Neural cell (in vitro differentiated cells): ENCODE results near the gene JKAMP. TPM values are rescaled to one million over a fixed set of nuclear protein-coding genes. Genes with fewer than 3 reads are reported as not detected.
A peak's percentile ranks its signal among the peaks of the same experiment; 100 is the strongest.

Experiments used
- H2AFZ ChIP-seq: fragments of 200-600, 300-800 bp; sonication (generic), shearing (Covaris generic); 2 replicates; pipeline ENCODE4 v1.6.0; 2014; ENCODE audit warnings: low read depth, mild to moderate bottlenecking, antibody characterized with exemption, low read length, moderate library complexity
- H3F3A ChIP-seq: fragments of 200-600 bp; shearing (Covaris generic); 2 replicates; pipeline ENCODE4 v1.6.1; 2016; ENCODE audit warnings: mild to moderate bottlenecking, moderate library complexity, mixed read lengths, antibody characterized with exemption, low read length; ENCODE audit not compliant: insufficient read depth, poor library complexity, severe bottlenecking
- H3K27ac ChIP-seq: fragments of 200-600, 300-800 bp; sonication (generic), shearing (Covaris generic); 2 replicates; pipeline ENCODE4 v1.5.1; 2014; ENCODE audit warnings: mild to moderate bottlenecking, low read length, moderate library complexity
- H3K27me3 ChIP-seq: fragments of 300-800, 200-600 bp; sonication (generic), shearing (Covaris generic); 2 replicates; pipeline ENCODE4 v1.6.0; 2014; ENCODE audit warnings: mild to moderate bottlenecking, low read depth, low read length, moderate library complexity; ENCODE audit not compliant: insufficient read depth
- H3K36me3 ChIP-seq: fragments of 300-800, 200-600 bp; sonication (generic), shearing (Covaris generic); 2 replicates; pipeline ENCODE4 v1.5.1; 2014; ENCODE audit warnings: mild to moderate bottlenecking, antibody characterized with exemption, low read length, moderate library complexity; ENCODE audit not compliant: insufficient read depth
- H3K4me2 ChIP-seq: fragments of 300-800, 200-600 bp; sonication (generic), shearing (Covaris generic); 2 replicates; pipeline ENCODE4 v1.6.0; 2014; ENCODE audit warnings: mild to moderate bottlenecking, low read length
- H3K4me3 ChIP-seq: fragments of 300-800, 200-600 bp; sonication (generic), shearing (Covaris generic); 2 replicates; pipeline ENCODE4 v1.5.1; 2014; ENCODE audit warnings: mild to moderate bottlenecking, low read length, moderate library complexity
- H3K79me2 ChIP-seq: fragments of 200-600 bp; shearing (Covaris generic); replicated peaks from 2 replicates; pipeline ENCODE4 v1.6.0; 2014; ENCODE audit warnings: mild to moderate bottlenecking, low read length, moderate library complexity; ENCODE audit not compliant: insufficient read depth
- H3K9ac ChIP-seq: fragments of 300-800, 200-600 bp; sonication (generic), shearing (Covaris generic); 2 replicates; pipeline ENCODE4 v1.6.1; 2016; ENCODE audit warnings: mild to moderate bottlenecking, low read length, mixed read lengths
- H3K9me2 ChIP-seq: fragments of 200-600 bp; shearing (Covaris generic); 2 replicates; pipeline ENCODE4 v1.6.1; 2016; ENCODE audit warnings: mild to moderate bottlenecking, low read length, mixed read lengths; ENCODE audit not compliant: insufficient read depth
- H3K9me3 ChIP-seq: fragments of 200-600, 300-800 bp; sonication (generic), shearing (Covaris generic); 2 replicates; pipeline ENCODE4 v1.6.1; 2016; ENCODE audit warnings: mild to moderate bottlenecking, mixed run types, low read length, moderate library complexity, mixed read lengths
- H4K20me1 ChIP-seq: fragments of 200-600 bp; shearing (Covaris generic); 2 replicates; pipeline ENCODE4 v1.6.1; 2016; ENCODE audit warnings: mild to moderate bottlenecking, mixed run types; ENCODE audit not compliant: insufficient read depth
- CTCF ChIP-seq: fragments of 450-650 bp; IDR thresholded peaks from 2 replicates; pipeline ENCODE4 v1.5.1; 2014; ENCODE audit warnings: antibody characterized with exemption, mild to moderate bottlenecking, moderate library complexity; ENCODE audit not compliant: poor library complexity, severe bottlenecking
- EP300 ChIP-seq: fragments of 450-650 bp; conservative IDR thresholded peaks from 2 replicates; pipeline ENCODE4 v1.6.1; 2014; ENCODE audit warnings: antibody characterized with exemption, mild to moderate bottlenecking, moderate library complexity; ENCODE audit not compliant: poor library complexity, severe bottlenecking
- EZH2 ChIP-seq: fragments of 200-600, 300-800 bp; shearing (Covaris generic), sonication (generic); IDR thresholded peaks from 2 replicates; pipeline ENCODE4 v1.6.1; 2014; ENCODE audit warnings: antibody characterized with exemption, low read length, borderline replicate concordance, mild to moderate bottlenecking; ENCODE audit not compliant: insufficient read depth, poor library complexity, severe bottlenecking
- MXI1 ChIP-seq: fragments of 450-650 bp; conservative IDR thresholded peaks from 2 replicates; pipeline ENCODE4 v1.6.1; 2014; ENCODE audit warnings: antibody characterized with exemption, mild to moderate bottlenecking; ENCODE audit not compliant: poor library complexity, severe bottlenecking
- RAD21 ChIP-seq: fragments of 450-650 bp; conservative IDR thresholded peaks from 2 replicates; pipeline ENCODE4 v1.6.1; 2014; ENCODE audit warnings: antibody characterized with exemption, mild to moderate bottlenecking, moderate library complexity
- REST ChIP-seq: IDR thresholded peaks from 2 replicates; pipeline ENCODE4 v1.6.1; 2012; ENCODE audit warnings: borderline replicate concordance
- SMC3 ChIP-seq: fragments of 450-650 bp; conservative IDR thresholded peaks from 2 replicates; pipeline ENCODE4 v1.6.1; 2014; ENCODE audit warnings: antibody characterized with exemption, mild to moderate bottlenecking, moderate library complexity; ENCODE audit not compliant: poor library complexity
- TAF1 ChIP-seq: IDR thresholded peaks from 2 replicates; pipeline ENCODE4 v1.6.1; 2012; ENCODE audit warnings: low read depth
- polyA plus RNA-seq: library from polyadenylated mRNA; depleted of rRNA; stranded (reverse); fragments of >200 nt; gene quantifications from 2 replicates; pipeline ENCODE4 v1.2.3, GENCODE V29; 2014

Gene JKAMP
- polyA plus RNA-seq, 1 donor from 2014 or later, result 204 TPM

GRCh38 chr14:59507063-59507751 lies 22.9 kb downstream of the JKAMP start:
- Histone ChIP-seq H3K27ac (no peak overlapping the region), H3K9ac (no peak overlapping the region), H4K20me1 (no peaks in the 10 kb centered on the region), H3K4me2 (no peak overlapping the region), H3K9me2 (no peaks in the 10 kb centered on the region), H3K36me3 (no peaks in the 10 kb centered on the region), H3K27me3 (no peaks in the 10 kb centered on the region), H3K9me3 (no peaks in the 10 kb centered on the region), H3F3A (no peaks in the 10 kb centered on the region), H3K79me2 (no peaks in the 10 kb centered on the region), H2AFZ (no peak overlapping the region), H3K4me3 (no peak overlapping the region)
- TF ChIP-seq MXI1, result no peak
- TF ChIP-seq RAD21, result peak; percentile 66
- peak; percentile 70 for TF ChIP-seq CTCF
- TF ChIP-seq EZH2, result no peak
- TF ChIP-seq EP300, result no peak
- TF ChIP-seq TAF1, result no peak
- TF ChIP-seq SMC3, result peak; percentile 65
- no peak for TF ChIP-seq REST

GRCh38 chr14:59507752-59508103 lies 23.4 kb downstream of the JKAMP start:
- no peaks in the 10 kb centered on the region for H3K36me3 ChIP-seq
- no peak overlapping the region for H3K27ac ChIP-seq
- H3K79me2 ChIP-seq, result no peaks in the 10 kb centered on the region
- H3K4me2 ChIP-seq, result no peak overlapping the region
- H3K9ac ChIP-seq, result no peak overlapping the region
- no peaks in the 10 kb centered on the region for H4K20me1 ChIP-seq
- H3K27me3 ChIP-seq, result no peaks in the 10 kb centered on the region
- no peaks in the 10 kb centered on the region for H3F3A ChIP-seq
- H2AFZ ChIP-seq, result no peak overlapping the region
- no peak overlapping the region for H3K4me3 ChIP-seq
- TF ChIP-seq SMC3 (peak; percentile 20), CTCF (no peak)
- no peaks in the 10 kb centered on the region for H3K9me3 ChIP-seq
- H3K9me2 ChIP-seq, result no peaks in the 10 kb centered on the region
